NOMO-1 treated with dmso at 0.1 percent for 144 hours (cell line): ENCODE data around the gene BMF.

Experiments
- DNase-seq: peaks from one replicate; lab custom pipeline; 2025; ENCODE audit not compliant: unreplicated experiment; lab: John Stamatoyannopoulos, UW

The BMF gene

DNA sequence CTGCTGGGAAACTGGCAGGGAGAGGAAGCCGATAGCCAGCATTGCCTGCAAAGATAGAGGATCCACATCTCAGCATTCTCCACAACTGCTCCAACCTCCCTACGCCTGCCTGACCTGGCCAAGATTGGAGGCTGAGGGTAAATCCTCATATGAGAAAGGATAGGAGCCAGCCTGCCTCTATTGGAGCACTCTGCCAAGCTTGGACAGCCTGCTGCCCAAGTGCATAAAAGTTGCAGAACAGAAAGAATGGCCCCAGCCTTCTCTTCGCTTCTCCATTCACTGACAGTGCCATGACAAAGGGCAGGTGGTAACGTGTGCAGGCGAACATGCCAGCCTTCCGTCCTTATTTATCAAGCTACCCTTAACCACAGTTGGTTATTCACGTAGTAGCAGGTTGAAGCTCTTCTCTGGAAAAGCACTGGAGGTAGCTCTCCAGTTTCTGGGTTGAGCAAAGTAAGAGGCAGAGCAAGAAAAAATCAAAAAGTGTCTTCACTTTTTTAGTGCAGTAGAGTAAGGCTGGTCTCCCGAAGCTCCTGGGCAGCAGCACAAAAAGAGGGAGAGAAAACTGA, 4.3 kb downstream of the BMF start:
- no peak for DNase-seq

DNA sequence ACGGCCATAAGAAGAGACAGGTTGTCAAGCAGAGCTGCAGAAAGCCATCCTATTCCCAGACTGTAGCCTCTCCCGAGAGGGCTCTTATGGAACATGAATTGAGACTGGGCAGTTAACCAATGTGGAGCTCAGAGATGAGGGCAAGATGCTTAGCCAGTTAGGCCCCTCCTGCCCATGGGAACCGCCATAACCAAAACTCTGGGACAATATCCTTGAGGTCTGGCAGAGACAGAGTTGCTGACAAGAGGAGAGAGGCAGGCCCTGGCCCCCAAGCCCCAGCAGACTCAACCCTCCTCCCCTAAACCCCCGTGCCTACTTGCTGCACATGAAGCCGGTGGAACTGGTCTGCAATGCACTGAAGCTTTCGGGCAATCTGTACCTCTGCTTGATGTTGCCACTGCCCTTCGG, 4.8 kb downstream of the BMF start:
- no peak for DNase-seq

DNA sequence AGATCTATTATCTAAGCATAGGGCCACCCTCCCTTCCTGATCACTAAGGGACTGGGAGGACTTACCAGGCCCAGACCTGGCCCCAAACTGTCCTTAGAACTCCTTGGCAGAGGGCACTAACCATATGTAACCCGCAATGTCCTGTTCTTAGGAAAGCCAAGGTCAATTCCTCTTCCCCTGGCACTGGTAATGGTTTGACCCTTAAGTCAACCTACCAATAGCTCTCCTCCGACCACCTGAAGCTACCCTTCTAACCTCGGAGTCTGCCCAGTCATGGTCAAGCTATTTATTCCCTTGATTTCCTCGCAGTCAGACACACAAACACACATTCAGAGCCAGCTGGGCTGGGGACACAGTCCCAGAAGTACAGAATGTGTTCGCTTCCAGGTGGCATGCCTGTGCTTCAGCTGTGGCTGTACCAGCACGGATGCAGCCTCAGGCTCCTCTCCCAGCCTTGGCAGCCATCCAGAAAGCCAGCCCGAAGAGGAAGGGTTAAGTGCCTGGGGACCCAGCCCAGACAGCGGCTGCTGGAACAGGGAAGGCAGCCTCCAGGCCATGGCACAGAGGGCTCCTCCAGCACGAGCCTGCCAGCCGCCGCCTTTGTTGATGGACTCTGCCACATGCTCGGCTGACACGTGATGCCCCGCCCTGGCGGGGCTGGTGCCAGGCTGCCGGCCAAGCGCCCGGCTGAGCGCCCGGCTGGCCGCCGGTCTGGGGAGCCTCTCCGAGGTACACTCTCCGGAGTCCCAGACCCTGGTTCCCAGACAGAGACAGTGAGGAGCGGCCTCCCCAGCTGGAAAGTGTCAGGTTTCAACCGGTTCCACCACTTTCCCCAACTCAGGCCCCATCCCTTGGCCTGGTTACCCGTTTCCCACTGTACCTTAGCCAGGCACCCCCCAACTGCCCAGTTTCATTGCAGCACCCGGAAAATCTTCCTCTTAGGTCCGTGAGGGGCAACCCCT, 5.5 kb downstream of the BMF start:
- no peak for DNase-seq

DNA sequence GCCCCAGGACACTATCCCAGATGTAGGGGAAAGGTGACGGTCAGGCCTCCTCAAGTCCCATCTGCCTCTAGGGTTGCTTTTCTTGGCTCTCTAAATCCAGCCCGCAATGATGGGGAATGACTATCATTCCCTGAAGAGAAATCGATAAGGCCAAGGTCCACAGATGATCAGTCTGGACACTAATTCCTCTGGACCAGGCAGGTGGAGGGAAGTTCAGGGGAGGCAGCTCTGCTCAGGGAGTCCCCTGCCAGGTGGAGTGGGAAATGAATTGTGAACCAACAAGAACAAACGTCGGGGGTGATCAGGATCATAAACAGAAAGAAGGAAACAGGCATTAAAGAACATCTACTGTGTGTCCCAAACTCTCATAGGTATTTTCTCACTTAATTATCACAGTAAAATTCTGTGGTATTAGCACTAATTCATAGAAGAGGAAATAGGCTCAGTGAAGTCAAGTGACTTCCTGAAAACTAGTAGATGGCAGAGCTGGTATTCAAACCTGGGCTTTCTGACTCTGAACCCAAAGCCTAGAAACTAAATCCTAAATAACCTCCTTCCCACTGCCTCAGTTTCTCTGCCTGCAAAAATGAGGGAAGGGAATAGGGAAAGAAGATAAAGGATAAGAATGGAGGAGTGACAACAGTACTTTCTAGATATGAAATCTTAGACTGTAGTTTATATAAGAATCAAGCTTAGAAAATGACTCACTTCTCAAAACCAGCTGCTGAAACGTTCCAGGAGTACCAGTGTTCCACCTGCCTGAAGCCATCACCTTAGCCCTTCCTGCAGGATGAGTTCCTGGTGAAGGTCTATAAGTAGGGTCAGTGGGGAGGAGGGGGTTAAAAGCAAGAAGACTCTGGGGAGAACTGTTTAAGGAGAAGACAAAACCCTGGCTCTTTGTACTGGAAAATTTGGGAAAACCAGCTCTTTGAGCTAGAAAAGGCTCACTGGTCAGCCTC, 7.5 kb downstream of the BMF start:
- DNase-seq = peak; percentile 14

DNA sequence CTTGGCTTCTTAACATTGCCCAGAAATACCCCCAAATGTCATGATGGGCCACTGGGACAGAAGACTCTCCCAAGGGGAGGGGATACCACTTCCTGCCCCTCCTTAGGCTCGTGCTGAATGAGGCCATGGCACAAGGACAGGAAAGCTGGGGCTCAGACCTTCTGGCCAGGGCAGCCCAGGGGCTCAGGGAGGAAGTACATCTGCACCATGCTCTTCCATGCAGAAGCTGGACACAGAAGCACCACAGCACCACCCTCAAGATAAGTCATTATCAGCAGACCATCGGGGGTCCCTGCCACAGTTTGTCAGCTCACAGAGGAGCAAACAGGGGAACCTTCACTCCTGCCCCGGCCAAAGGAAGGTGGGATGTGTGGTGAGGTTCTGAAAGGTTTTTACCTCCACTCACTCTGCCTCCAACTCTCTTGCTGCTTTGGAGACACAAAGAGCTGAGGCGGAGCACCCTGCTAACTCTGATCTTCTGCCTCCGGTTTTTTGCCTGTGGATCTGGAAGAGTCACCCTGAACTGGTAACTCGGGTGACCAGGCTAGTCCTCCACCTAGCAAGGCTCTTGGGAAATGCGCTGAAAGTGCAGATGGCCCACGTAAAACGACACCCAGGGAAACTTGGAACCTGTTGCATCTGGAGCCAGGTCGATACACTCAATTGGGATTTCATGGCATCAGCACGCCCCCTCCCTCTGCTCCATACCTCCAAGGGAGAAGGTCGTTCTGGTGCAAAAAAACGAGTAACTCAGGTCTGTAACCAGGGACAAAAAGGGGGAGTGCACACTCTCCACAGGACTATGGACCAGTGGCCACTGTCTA, 8.3 kb downstream of the BMF start:
- DNase-seq = peak; percentile 9

DNA sequence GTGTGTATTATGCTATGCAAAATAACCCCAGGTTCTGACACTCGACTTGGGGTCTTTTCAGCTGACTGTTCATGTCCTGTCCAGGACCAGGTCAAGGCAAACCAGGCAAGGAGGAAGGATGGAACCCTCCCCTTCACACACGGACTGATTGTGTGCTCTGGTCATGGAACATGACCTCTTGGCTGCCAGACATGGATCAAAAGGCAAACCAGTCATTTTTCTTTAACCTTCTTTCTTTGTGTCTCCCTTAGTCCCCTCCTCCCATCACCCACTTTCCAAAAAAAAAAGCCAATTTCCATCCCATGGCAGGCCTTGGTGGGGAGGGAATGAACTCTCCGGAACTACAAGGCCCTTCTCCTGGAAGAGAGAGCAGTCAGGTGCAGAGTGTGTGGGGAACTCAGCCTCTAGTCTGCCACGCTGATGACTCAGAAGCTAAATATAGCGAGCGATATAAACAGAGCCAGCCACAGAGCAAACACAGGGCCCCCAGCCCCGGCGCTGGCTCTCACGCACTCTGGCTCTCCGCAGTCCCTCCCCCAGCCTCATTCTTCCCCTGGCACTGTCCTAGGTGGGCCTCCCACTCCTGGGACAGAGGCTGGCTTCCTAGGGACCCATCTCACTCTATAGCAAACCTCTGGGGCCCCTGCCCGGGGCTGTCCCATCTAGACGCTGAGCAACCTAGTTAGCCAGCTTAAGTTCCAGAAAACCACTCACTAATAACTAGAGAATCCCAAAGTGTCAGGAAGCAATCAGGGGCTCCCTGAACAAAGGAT, 10.0 kb downstream of the BMF start:
- peak; percentile 82 for DNase-seq

DNA sequence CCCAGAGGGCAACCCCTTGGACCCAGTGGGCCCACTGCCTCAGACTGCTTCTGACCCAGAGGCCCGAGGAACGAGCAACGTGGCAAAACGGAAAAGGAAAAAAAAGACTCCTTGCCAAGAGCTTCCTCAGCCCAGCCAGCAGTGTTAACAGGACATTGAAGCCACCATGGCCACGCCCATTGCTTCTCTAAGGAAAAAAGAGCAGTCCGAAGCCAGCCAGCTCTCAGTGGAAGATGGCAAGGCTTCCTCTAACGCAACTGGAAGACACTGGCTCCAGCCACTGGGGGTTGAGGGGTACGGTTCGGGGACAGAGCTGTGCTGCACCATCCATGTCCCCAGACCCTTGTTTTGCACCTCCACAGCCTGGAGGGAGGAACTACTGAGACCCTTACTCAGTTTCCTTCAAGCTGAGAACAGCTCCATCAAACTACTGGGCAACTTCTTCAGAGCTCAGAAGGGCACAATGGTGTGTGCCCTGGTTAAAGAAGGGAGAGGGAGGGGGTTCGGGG, 10.7 kb downstream of the BMF start:
- no peak for DNase-seq

DNA sequence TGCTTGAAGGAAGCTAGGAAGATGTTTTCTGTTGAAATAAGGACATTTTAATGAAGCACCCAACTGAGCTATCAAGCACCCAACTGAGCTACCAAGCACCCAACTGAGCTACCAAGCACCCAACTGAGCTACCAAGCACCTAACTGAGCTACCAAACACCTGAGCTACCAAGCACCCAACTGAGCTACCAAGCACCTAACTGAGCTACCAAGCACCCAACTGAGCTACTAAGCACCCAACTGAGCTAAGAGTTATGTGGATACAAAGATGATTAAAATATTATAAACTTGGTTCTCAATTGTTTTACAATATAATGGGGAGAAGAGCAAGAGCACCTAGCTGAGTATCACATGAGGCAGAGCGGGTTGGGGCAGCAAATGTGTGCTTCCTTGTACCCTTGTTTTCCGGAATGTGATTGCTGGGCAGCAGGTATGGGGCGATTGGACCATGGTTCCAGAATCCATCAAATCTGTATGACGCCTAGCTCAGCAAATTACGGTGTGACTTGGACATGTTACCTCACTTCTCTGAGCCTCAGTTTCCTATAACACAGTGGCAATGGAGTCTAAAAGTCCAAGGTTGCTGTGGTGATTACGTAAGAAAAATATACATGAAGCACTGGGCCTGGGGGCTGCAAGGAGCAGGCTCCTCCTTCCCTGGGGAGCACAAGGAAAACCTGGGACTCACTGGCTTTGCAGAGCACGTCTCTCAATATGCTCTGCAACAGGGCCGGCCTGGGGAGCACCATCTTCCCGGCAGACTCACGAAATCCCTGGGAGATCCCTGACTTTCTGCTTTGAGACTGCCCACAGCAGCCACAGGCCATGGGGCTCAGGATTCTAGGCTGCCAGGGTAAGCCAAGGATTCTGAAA, 11.3 kb downstream of the BMF start:
- DNase-seq = no peak

DNA sequence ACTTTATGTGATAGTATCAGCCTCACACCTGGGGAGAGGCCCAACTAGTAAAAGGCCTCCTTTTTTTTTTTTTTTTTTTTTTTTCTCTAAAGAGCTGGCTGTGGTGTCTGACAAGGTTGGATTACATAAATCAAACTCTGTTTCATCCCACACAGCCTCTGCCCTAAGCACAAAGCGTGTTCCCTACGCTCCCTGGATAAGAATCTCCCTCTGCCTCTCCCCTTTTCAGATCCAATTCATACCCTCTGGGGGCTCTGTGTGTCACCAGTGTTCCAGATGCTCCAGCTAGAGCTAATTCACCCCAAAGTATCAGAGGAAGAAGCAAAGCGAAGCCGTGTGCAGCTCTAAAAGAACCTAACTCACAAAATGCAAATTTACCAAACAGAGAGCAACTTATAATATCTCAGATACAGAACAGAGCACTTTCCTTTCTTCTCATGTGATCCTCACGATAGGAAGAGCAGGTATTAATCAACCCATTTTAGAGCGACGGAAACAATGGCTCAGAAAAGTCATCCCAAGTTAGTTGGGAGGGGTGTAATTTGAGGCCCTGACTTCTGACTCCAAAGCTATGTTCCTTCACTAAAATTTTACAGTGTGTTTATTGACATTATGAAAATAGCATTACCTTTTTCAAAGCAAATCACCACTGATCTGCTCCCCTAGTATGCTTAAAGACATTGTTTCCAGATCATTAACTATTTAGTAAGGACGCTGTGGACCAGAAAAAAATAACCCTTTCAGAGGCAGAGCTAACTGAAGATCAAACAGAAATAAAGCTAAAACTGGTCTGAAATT, 12.4 kb downstream of the BMF start:
- DNase-seq = no peak

DNA sequence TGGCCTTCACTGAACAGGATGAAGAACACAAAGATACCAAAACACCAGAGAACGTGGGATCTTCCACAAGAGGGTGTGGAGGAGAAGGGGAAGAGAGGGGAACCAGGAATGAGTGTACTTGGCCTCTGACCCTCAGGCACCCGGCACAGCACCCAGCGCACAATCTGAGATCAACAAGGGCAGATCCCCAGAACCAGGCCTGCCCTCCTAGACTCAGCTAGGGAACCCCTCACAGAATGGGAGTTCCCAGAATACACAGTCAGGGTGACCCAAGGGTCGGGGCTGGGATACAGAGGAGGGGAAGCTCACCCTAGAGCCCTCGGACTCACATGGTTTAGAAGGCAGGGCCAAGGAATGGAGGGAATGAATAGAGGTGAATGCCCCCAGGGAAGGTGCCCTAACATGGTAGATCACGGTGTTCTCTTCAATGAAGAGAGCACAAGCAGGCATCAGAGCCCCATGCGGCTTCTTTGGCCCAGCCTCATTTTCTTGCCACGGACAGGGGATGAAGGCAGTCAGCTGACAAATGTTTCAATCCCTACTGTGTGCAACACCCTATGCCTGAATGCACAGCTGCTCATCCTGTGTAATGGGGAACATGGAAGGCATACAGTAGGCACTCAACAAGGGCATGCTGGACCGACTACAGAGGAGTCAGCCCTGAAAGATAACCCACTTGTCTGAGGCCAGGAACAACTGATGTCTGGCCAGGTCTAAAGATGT, 13.1 kb downstream of the BMF start:
- no peak for DNase-seq

DNA sequence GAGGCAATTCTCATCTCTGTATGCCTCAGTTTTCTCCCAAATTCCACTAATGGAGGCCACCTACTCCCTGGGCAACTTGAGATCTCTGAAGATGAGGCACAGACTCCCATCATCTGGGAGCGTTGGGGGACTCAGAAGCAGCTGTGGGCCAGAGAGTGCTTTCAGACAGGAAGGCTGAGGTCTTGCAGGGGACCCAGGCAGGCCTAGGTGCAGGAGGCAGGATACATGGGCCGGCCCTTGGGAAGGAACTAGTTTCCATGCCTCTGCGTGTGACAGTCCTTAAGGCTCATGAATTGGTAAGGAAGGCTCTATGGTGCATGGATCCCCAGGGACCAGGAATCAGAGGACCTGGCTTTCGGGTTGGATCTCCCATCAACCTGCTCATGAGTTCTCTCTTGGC, 14.5 kb downstream of the BMF start:
- no peak for DNase-seq

DNA sequence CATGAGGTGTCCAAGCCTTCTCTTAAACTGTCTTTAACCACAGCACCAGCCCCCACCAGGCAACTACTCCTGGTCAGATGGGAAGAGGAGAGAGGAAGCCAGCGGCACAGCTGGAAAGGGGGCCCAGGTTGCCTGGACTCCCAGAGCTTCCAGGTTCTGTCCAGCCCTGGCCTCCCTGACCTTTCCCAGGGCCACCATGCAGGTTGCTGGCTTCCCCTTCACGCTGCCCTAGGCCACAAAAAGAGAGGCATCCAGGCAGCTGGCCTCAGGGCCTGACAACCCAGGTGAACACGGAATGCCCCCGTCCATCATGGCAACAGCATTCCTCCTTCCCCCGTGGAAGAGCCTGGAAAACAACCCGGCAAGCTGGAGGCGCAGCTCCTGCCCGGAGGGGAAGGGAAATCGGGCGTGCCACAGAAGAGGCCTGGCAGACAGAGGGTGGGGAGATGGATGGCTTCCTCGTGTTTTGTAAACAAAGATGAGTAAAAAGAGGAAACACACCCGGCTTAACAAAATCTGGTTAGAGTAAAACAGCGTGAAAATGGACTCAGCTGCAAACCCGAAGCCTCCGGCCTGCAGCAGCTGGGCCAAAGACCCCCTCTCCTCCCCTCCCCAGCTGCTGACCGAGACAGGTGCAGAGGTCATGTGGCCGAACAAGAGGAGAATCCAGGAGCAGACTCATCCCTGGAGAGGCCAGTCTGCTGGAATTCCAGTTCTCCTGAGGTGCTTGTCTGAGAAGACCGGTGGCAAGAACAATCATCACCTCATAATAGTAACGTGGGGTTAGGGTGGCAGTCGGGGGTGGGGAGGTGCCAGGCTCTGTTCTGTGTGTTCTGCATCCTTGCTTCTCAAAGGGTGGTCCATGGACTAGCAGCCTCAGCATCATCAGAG, 15.5 kb downstream of the BMF start:
- DNase-seq = peak; percentile 45

DNA sequence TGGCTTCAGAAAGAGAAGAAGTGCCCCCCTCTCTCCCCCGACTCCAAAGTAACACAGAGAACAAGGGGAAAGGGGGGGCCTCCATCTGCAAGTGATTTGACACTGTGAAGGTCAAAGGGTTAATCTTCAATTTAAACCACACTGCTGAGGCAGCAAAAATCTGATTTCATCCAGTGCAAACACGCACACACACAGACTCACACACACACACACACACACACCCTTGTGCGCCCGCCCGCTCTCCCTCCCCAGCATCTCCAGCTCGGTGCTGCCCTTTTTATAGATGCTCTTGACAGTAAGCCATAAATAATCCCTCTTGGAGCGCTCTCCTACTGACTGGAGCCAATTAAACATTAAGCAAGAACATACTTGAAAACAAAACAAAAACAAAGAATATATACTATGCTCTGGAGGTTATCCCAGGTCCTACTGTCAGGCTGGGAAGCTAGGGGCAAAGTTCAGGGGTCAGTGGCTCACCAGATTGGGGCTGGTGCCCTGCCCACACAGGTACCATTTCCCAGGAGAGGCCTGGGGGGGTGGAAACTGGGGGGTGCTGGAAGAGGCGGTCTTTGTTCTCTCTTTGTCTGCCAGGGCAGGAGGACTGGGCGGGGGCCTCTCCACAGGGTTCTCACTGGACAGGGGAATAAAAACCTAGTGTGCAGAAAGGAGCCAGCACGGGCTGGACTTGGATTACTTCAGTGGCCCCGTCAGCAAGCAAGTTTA, 16.3 kb downstream of the BMF start:
- peak; percentile 12 for DNase-seq

DNA sequence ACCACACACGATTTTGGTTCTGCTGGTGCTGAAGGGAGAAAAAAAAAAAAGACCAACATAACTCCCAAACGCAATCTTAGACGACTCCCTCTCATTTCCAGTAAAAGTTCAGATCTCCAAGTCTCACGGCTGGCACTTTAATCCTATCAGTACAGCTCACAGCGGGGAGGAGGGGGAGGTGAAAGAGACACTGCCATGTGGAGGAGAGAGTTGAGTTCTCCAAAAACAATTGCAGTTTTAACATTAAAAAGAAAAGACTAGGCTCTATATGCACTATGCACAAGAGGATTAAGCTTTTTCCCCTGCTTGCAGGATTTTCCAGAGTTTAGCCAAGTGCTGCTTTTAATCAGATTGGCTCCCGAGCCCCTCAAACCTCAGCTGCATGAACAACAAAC, 16.8 kb downstream of the BMF start:
- no peak for DNase-seq

DNA sequence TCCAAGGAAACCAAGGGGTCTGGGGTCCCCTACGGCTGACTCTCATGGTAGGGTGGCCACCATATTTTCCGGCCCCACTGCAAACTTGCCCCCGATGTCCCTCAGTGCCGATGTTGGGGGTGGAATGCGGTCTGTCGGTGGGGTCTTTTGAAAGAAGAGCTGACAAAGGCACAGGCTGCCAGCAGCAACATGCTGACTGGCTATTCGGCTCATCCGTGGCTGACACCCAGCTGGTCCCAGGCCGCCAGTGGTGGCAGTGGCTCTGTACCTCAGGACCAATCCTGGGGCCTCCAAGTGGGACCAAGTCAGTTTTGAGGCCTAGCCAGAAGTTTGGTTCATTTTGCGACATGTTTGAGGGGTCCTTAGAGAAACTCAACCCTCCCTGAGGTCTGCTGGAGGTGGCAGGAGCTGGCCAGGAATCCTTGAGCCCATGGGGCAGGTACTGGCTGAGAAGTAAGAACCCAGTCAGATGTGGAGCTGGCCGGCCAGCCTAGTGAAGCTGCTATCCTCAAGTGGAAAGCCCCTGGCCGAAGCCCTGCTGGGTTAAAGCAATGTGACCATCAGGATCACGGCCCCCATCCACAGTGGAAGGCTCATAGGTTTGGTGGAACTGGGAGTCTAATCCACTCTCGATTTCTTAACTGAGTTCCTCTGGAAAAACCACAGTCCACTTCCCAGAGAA, 17.8 kb downstream of the BMF start:
- DNase-seq = no peak
